B cell (primary cell): Measurements from ENCODE around the gene RRM2. TPM values are rescaled to one million over a fixed set of nuclear protein-coding genes. Genes with fewer than 3 reads are reported as not detected.

Experiments
- ATAC-seq: fragments of 200-7000 bp; cut with Tn5 transposase; one replicate; pipeline ENCODE4 v1.10.0; 2021; ENCODE audit warnings: low read depth, mild to moderate bottlenecking, moderate number of reproducible peaks, moderate library complexity
- CTCF ChIA-PET: fragments of 350-600 bp; sonication (Branson Sonifier 250); formaldehyde crosslinking; loops from one replicate; lab custom pipeline; 2021; ENCODE audit warnings: antibody characterized with exemption, inconsistent platforms; lab: Charles Lee
- POLR2A ChIA-PET: fragments of 350-600 bp; sonication (Branson Sonifier 250); formaldehyde crosslinking; loops from one replicate; lab custom pipeline; 2021; ENCODE audit warnings: antibody characterized with exemption; lab: Charles Lee
- DNase-seq: peaks from one replicate; pipeline ENCODE4 v3.0.0; 2013
- H2AFZ ChIP-seq: 2 replicates; pipeline ENCODE4 v1.6.1; 2012; ENCODE audit warnings: mild to moderate bottlenecking, low read depth, low read length; ENCODE audit not compliant: insufficient read depth, poor library complexity, severe bottlenecking
- H3K27ac ChIP-seq, 2 donors: 1 replicate in 1 of 2; 2 replicates in 1 of 2; pipeline ENCODE4 v1.5.1; 2012 to 2013; ENCODE audit warnings: low read length in 2 of 2, mild to moderate bottlenecking in 2 of 2, moderate library complexity in 1 of 2
- H3K27me3 ChIP-seq, 4 experiments: fragments of 200-600 bp in 1 of 4; sonication (generic) in 1 of 4; replicated peaks in 1 of 4; 1 replicate in 2 of 4; 2 replicates in 2 of 4; pipeline versions ENCODE4 v1.6.1 to v1.7.0; 2013 to 2016; ENCODE audit warnings: low read length in 3 of 4, mild to moderate bottlenecking in 2 of 4, mixed read lengths in 1 of 4, moderate library complexity in 1 of 4; ENCODE audit not compliant: insufficient read depth in 4 of 4, control insufficient read depth in 3 of 4; ENCODE audit errors: control extremely low read depth in 1 of 4
- H3K36me3 ChIP-seq, 2 experiments: replicated peaks in 1 of 2; 1 replicate in 1 of 2; 2 replicates in 1 of 2; pipeline versions ENCODE4 v1.6.1 to v1.7.1; 2013; ENCODE audit warnings: low read length in 1 of 2; ENCODE audit not compliant: insufficient read depth in 2 of 2, control insufficient read depth in 1 of 2; ENCODE audit errors: control extremely low read depth in 1 of 2, extremely low read depth in 1 of 2
- H3K4me1 ChIP-seq, 2 donors: fragments of 200-600 bp in 1 of 2; sonication (generic) in 1 of 2; 1 replicate in 1 of 2; 2 replicates in 1 of 2; pipeline versions ENCODE4 v1.5.1 to v1.6.1; 2013 to 2017; ENCODE audit warnings: low read length in 2 of 2; ENCODE audit not compliant: control insufficient read depth in 2 of 2, insufficient read depth in 2 of 2
- H3K4me2 ChIP-seq: replicated peaks from 2 replicates; pipeline ENCODE3; 2012; ENCODE audit warnings: mild to moderate bottlenecking, low read depth, low read length; ENCODE audit not compliant: poor library complexity, severe bottlenecking
- H3K4me3 ChIP-seq, 5 experiments: fragments of 200-600 bp in 1 of 5; sonication (generic) in 1 of 5; 1 replicate in 3 of 5; 2 replicates in 2 of 5; pipeline versions ENCODE4 v1.5.1 to v1.7.0; 2011 to 2016; ENCODE audit warnings: low read length in 4 of 5, mild to moderate bottlenecking in 4 of 5, low read depth in 2 of 5, control low read depth in 1 of 5, moderate library complexity in 1 of 5; ENCODE audit not compliant: insufficient read depth in 1 of 5; ENCODE audit errors: control extremely low read depth in 1 of 5, extremely low read depth in 1 of 5
- H3K79me2 ChIP-seq: fragments of 200-600 bp; sonication (generic); one replicate; pipeline ENCODE4 v1.6.0; 2016; ENCODE audit warnings: low read length; ENCODE audit not compliant: control insufficient read depth, insufficient read depth
- H3K9ac ChIP-seq: fragments of 200-600 bp; sonication (generic); 2 replicates; pipeline ENCODE4 v1.6.1; 2017; ENCODE audit warnings: mild to moderate bottlenecking, low read length, moderate library complexity
- H3K9me3 ChIP-seq, 3 donors: one replicate each; pipeline versions ENCODE4 v1.6.1 to v1.7.1; 2013; ENCODE audit warnings: low read length in 2 of 3; ENCODE audit not compliant: control insufficient read depth in 2 of 3, insufficient read depth in 1 of 3; ENCODE audit errors: control extremely low read depth in 1 of 3
- H4K20me1 ChIP-seq: 2 replicates; pipeline ENCODE4 v1.6.0; 2012; ENCODE audit warnings: mild to moderate bottlenecking, low read length; ENCODE audit not compliant: insufficient read depth, control insufficient read depth, poor library complexity, severe bottlenecking
- H3K27ac Mint-ChIP-seq: one replicate; pipeline ENCODE4 v1.8.0; 2021; ENCODE audit warnings: mixed read lengths
- H3K27me3 Mint-ChIP-seq: one replicate; pipeline ENCODE4 v1.8.0; 2021; ENCODE audit warnings: mixed read lengths
- H3K4me1 Mint-ChIP-seq: one replicate; pipeline ENCODE4 v1.8.0; 2021; ENCODE audit warnings: mixed read lengths
- H3K4me3 Mint-ChIP-seq: one replicate; pipeline ENCODE4 v1.8.0; 2021; ENCODE audit warnings: mixed read lengths
- H3K9me3 Mint-ChIP-seq: one replicate; pipeline ENCODE4 v1.8.0; 2022; ENCODE audit warnings: mixed read lengths; ENCODE audit not compliant: insufficient read depth
- EZH2 ChIP-seq: IDR thresholded peaks from 2 replicates; pipeline ENCODE4 v1.6.1; 2012; ENCODE audit warnings: borderline replicate concordance, low read depth, mild to moderate bottlenecking, moderate library complexity, low read length; ENCODE audit not compliant: insufficient read depth, poor library complexity, severe bottlenecking
- WGBS: methylation state at CpG from one replicate; pipeline ENCODE4 v1.1.5; 2013; ENCODE audit warnings: missing lambda C conversion rate; ENCODE audit not compliant: insufficient coverage; 5-methylcytosine and 5-hydroxymethylcytosine counted together
- intact Hi-C: fragments of 100-400 bp; cut with micrococcal nuclease; formaldehyde crosslinking; loops from one replicate; pipeline ENCODE4 v1.10.0; 2022
- polyA plus RNA-seq: library from polyadenylated mRNA; depleted of rRNA; stranded (reverse); fragments of >200 nt; gene quantifications from 2 replicates; pipeline ENCODE4 v1.2.3, GENCODE V29; 2012
- total RNA-seq, 2 donors: library from RNA; stranded (reverse); fragments of 120-200 nt in 1 of 2; gene quantifications; 1 replicate in 1 of 2; 2 replicates in 1 of 2; pipeline versions ENCODE4 v1.2.3 to v1.2.4, GENCODE V29; 2013 to 2022
- TF ChIP-seq, protein P1 (sequence below): fragments of 200-600 bp; IDR thresholded peaks from one replicate; pipeline ENCODE4 v1.8.0; 2022; ENCODE audit warnings: antibody characterized with exemption, mild to moderate bottlenecking

Gene RRM2
- total and polyA plus RNA-seq, 2 donors (not counting 1 experiment from before 2014, with no cell fraction given): 1.2 to 3.3 TPM

DNA sequence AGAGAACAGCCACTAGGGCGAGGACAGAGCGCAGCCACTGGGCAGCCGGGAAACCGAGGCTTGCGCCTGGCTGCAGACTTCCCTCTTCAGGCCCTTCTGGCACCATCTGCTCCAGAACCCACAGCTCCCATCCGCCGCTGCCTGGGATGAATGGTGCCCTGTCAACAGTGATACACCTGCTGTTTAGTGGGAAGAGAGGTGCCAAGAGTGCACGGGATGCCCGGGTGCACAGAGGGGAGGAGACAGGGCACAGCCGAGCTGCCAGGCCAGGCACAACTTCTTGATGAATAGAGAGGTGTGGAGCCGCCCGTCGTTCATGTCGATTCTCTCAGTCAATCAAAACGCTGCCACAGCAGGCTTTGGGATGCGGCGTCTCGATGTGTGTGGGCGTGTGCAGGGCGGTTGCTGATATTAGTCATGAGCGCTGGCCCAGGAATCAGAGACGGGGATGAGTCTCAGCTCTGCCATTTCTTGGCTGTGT is 39.5 kb downstream of the RRM2 start:
- no peak overlapping the region for H3K27ac ChIP-seq
- H3K9ac ChIP-seq: no peak overlapping the region
- intact Hi-C loops: no loop called here
- ATAC-seq (no peak), DNase-seq (no peak)
- 94% methylated on average over 21 of the region's 22 CpGs for WGBS
- H3K4me3 Mint-ChIP-seq: no peak overlapping the region
- no peaks in the 10 kb centered on the region for H3K9me3 Mint-ChIP-seq
- no peak overlapping the region for H3K4me2 ChIP-seq
- H3K4me1 ChIP-seq: peaks cover 9 to 15% of the 10 kb centered on the region in 2 donors
- no peak overlapping the region for H3K4me3 ChIP-seq
- H4K20me1 ChIP-seq: no peaks in the 10 kb centered on the region
- no peaks in the 10 kb centered on the region for H3K79me2 ChIP-seq
- no peaks in the 10 kb centered on the region for H3K9me3 ChIP-seq
- H3K36me3 ChIP-seq: no peaks in the 10 kb centered on the region
- CTCF ChIA-PET: interaction anchor here (4.6 kb wide), 1 partner anchor 273 kb away, joined by 25 read pairs; no protein-coding TSS in a partner anchor
- TF ChIP-seq, protein P1, sequence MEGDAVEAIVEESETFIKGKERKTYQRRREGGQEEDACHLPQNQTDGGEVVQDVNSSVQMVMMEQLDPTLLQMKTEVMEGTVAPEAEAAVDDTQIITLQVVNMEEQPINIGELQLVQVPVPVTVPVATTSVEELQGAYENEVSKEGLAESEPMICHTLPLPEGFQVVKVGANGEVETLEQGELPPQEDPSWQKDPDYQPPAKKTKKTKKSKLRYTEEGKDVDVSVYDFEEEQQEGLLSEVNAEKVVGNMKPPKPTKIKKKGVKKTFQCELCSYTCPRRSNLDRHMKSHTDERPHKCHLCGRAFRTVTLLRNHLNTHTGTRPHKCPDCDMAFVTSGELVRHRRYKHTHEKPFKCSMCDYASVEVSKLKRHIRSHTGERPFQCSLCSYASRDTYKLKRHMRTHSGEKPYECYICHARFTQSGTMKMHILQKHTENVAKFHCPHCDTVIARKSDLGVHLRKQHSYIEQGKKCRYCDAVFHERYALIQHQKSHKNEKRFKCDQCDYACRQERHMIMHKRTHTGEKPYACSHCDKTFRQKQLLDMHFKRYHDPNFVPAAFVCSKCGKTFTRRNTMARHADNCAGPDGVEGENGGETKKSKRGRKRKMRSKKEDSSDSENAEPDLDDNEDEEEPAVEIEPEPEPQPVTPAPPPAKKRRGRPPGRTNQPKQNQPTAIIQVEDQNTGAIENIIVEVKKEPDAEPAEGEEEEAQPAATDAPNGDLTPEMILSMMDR: no peak
- TF ChIP-seq EZH2: no peak
- no peak overlapping the region for H3K27ac Mint-ChIP-seq
- no peaks in the 10 kb centered on the region for H3K27me3 Mint-ChIP-seq
- POLR2A ChIA-PET: no interaction called here
- peaks cover 16% of the 10 kb centered on the region for H3K4me1 Mint-ChIP-seq
- no peaks in the 10 kb centered on the region for H3K27me3 ChIP-seq
- no peak overlapping the region for H2AFZ ChIP-seq

DNA sequence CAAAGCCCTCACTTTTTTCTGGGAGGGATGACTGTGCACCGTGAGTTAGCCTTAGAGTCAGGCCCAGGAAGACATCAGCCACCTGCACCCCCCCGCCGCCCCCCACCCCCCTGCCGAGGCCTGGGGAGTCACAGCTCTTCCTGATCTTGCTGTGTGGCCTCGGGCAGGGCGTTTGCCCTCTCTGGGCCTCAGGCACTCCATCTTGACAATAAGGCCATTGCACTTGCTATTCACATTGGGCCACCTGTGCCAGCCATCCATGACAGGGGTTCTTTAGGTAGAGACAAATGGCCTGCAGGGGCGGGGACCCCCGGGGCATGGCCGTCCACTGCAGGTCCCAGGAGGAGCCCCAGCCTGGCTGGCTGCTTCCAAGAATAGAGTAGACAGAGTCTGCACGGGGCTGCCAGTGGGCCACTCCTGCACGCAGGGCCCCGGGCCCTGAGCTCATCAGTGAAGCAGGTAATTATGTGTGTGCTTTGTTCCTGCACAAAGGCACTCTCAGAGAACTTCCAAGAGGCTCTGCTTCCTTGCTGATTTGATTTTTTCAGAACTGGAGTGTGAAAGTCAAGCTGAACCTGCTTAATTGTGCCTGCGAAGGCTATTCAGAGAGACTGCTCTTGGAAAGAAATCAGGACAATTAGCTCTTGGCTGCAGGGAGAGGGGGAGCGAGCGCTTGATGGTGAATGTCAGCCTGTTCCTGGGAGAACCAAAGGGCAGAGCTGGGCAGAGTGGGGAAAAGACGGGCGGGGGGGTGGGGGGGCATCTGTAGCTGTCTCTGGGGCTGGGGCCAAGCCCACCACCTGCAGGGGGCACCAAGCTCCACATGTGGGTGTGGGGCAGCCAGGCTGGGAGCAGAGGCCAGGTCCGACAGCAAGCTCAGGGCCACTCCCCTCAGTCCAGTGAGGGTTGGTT is 40.3 kb downstream of the RRM2 start:
- intact Hi-C loops: no loop called here
- Mint-ChIP-seq H3K9me3 (no peaks in the 10 kb centered on the region), H3K27me3 (no peaks in the 10 kb centered on the region), H3K27ac (no peak overlapping the region), H3K4me1 (peaks cover 16% of the 10 kb centered on the region), H3K4me3 (no peak overlapping the region)
- Histone ChIP-seq H3K9me3 (no peaks in the 10 kb centered on the region), H3K36me3 (no peaks in the 10 kb centered on the region), H3K27ac (no peak overlapping the region), H3K9ac (no peak overlapping the region), H3K4me1 (peaks cover 9 to 15% of the 10 kb centered on the region in 2 donors), H3K79me2 (no peaks in the 10 kb centered on the region), H3K4me3 (no peak overlapping the region), H3K4me2 (no peak overlapping the region), H4K20me1 (no peaks in the 10 kb centered on the region), H2AFZ (no peak overlapping the region), H3K27me3 (no peaks in the 10 kb centered on the region)
- DNase-seq: no peak
- TF ChIP-seq, protein P1: no peak
- TF ChIP-seq EZH2: no peak
- WGBS: 94% methylated on average over 16 of the region's 18 CpGs
- CTCF ChIA-PET: interaction anchor here (1.1 to 4.6 kb wide), 4 partner anchors 28 to 272 kb away, joined by 3 to 25 read pairs (median 10); no protein-coding TSS in a partner anchor
- POLR2A ChIA-PET: no interaction called here
- no peak for ATAC-seq
